SK-N-MC (cell line): Measurements from ENCODE around the gene TUBB2B.

Experiments used
- EZH2 ChIP-seq: fragments of 200-600 bp; sonication (generic); IDR thresholded peaks from one replicate; pipeline ENCODE4 v1.6.1; 2017; ENCODE audit warnings: antibody characterized with exemption
- FOXP2 ChIP-seq: optimal IDR thresholded peaks from 2 replicates; pipeline ENCODE3; 2011; ENCODE audit warnings: mild to moderate bottlenecking, moderate library complexity; ENCODE audit not compliant: insufficient read depth; ENCODE audit errors: extremely low read length, control extremely low read depth
- POLR2AphosphoS5 ChIP-seq: IDR thresholded peaks from 2 replicates; pipeline ENCODE4 v1.6.1; 2012; ENCODE audit warnings: mild to moderate bottlenecking, low read depth, low read length, borderline replicate concordance

DNA sequence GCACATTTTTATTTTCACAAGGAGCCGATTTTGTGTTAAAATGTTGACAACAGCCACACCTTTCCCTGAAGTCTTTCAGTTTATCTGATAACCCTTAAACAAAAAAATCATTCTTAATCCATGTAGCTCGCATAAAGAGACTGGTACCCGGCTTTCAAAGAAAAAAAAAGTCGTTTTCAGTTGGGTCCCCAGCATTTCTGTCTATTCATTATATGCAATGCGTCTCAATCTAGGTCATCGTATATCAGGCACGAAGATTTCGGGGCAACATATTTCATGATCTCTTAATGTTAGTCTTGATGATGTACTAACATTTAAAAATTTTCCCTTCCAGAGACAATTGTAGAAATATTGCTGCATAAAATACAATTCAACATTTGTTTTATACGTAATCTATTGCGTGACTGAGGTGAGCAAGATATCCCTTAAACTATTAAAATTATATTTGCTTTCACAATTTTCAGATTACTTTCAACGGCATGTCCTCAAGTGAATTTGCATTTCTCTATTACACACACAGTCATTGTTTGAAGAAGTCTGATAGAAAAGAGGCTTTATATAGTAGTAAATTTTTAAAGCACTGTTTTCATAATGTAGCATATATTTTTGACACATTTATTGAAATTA lies 2.9 kb upstream of the TUBB2B start:
- no peak for TF ChIP-seq POLR2AphosphoS5
- no peak for TF ChIP-seq EZH2
- TF ChIP-seq FOXP2, result no peak
